GM23248 (cell line): ENCODE data around the gene TMEM151A. TPM values are rescaled to one million over a fixed set of nuclear protein-coding genes. Genes with fewer than 3 reads are reported as not detected.
"Not testable (repeated sequence)": the region's sequence is repeated elsewhere in the genome, so short reads cannot be mapped to it uniquely, and the experiment has no call there.

Experiments
- DNase-seq: peaks from one replicate; pipeline ENCODE4 v3.0.0-alpha.2; 2015
- H2AFZ ChIP-seq: fragments of 200-600 bp; sonication (generic); 2 replicates; pipeline ENCODE4 v1.6.1; 2016; ENCODE audit warnings: antibody characterized with exemption
- H3F3A ChIP-seq: fragments of 200-600 bp; sonication (generic); 2 replicates; pipeline ENCODE4 v1.6.1; 2016; ENCODE audit warnings: mild to moderate bottlenecking, antibody characterized with exemption, mixed run types; ENCODE audit not compliant: insufficient read depth
- H3K27ac ChIP-seq: fragments of 200-600 bp; sonication (generic); 2 replicates; pipeline ENCODE4 v1.5.1; 2016; ENCODE audit warnings: mild to moderate bottlenecking
- H3K27me3 ChIP-seq: fragments of 200-600 bp; sonication (generic); replicated peaks from 2 replicates; pipeline ENCODE4 v1.6.1; 2016; ENCODE audit warnings: mild to moderate bottlenecking; ENCODE audit not compliant: insufficient read depth
- H3K36me3 ChIP-seq: fragments of 200-600 bp; sonication (generic); 2 replicates; pipeline ENCODE4 v1.6.1; 2016; ENCODE audit warnings: low read depth, mild to moderate bottlenecking
- H3K4me1 ChIP-seq: fragments of 200-600 bp; sonication (generic); 2 replicates; pipeline ENCODE4 v1.6.1; 2016; ENCODE audit warnings: mild to moderate bottlenecking; ENCODE audit not compliant: insufficient read depth
- H3K4me2 ChIP-seq: fragments of 200-600 bp; sonication (generic); one replicate; pipeline ENCODE4 v1.6.1; 2016; ENCODE audit warnings: mild to moderate bottlenecking; ENCODE audit not compliant: unreplicated experiment
- H3K4me3 ChIP-seq: fragments of 200-600 bp; sonication (generic); 2 replicates; pipeline ENCODE4 v1.5.1; 2016; ENCODE audit warnings: mild to moderate bottlenecking
- H3K79me2 ChIP-seq: fragments of 200-600 bp; sonication (generic); 2 replicates; pipeline ENCODE4 v1.6.1; 2016; ENCODE audit warnings: mild to moderate bottlenecking; ENCODE audit not compliant: insufficient read depth
- H3K9ac ChIP-seq: fragments of 200-600 bp; sonication (generic); 2 replicates; pipeline ENCODE4 v1.6.1; 2016; ENCODE audit warnings: mild to moderate bottlenecking
- H3K9me2 ChIP-seq: fragments of 200-600 bp; sonication (generic); 2 replicates; pipeline ENCODE4 v1.6.1; 2016; ENCODE audit warnings: mixed run types, mild to moderate bottlenecking, moderate library complexity; ENCODE audit not compliant: insufficient read depth
- H3K9me3 ChIP-seq: fragments of 200-600 bp; sonication (generic); one replicate; pipeline ENCODE4 v1.6.1; 2017; ENCODE audit warnings: low read depth
- H4K20me1 ChIP-seq: fragments of 200-600 bp; sonication (generic); 2 replicates; pipeline ENCODE4 v1.6.0; 2016; ENCODE audit not compliant: insufficient read depth
- EZH2 ChIP-seq: fragments of 200-600 bp; sonication (generic); IDR thresholded peaks from 2 replicates; pipeline ENCODE4 v1.6.1; 2018; ENCODE audit warnings: antibody characterized with exemption, mild to moderate bottlenecking; ENCODE audit not compliant: insufficient read depth, poor library complexity, severe bottlenecking
- EZH2phosphoT487 ChIP-seq: fragments of 200-600 bp; sonication (generic); IDR thresholded peaks from 2 replicates; pipeline ENCODE4 v1.6.1; 2018; ENCODE audit warnings: antibody characterized with exemption, moderate library complexity, mild to moderate bottlenecking, low read depth; ENCODE audit not compliant: insufficient read depth
- WGBS, 2 experiments: methylation state at CpG; one replicate each; pipeline ENCODE4 v1.1.6; 2015 to 2017; ENCODE audit warnings: low lambda C conversion rate in 2 of 2, low coverage in 1 of 2; ENCODE audit errors: missing lambda C conversion rate in 2 of 2; 5-methylcytosine and 5-hydroxymethylcytosine counted together
- in situ Hi-C: fragments of 300-500 bp; cut with MboI; formaldehyde crosslinking; loops from 2 replicates; pipeline ENCODE4 v1.15.0; 2020
- polyA plus RNA-seq: library from polyadenylated mRNA; unstranded; fragments of >200 nt; fragmentation: Nextera tagmentation; extraction: Ambion mirVana; gene quantifications from 2 replicates; pipeline ENCODE4 v1.2.1, GENCODE V29; 2016
- total RNA-seq: library from RNA; depleted of rRNA; stranded (reverse); fragments of >200 nt; shearing (Covaris generic); gene quantifications from 2 replicates; pipeline ENCODE4 v1.2.3, GENCODE V29; 2014

Gene TMEM151A
- total and polyA plus RNA-seq, 2 experiments from 2014 or later, result 0.19 to 0.54 TPM

GRCh38 chr11:66275984-66276612 is 15.6 kb upstream of the TMEM151A start:
- in situ Hi-C loops, result no loop called here
- no peak overlapping the region for H3K4me3 ChIP-seq
- no peaks in the 10 kb centered on the region for H3K9me2 ChIP-seq
- H3K9ac ChIP-seq, result no peak overlapping the region
- H3K4me2 ChIP-seq, result no peak overlapping the region
- DNase-seq, result no peak
- no peaks in the 10 kb centered on the region for H3K4me1 ChIP-seq
- H2AFZ ChIP-seq, result no peak overlapping the region
- H4K20me1 ChIP-seq, result no peaks in the 10 kb centered on the region
- TF ChIP-seq EZH2 (no peak), EZH2phosphoT487 (no peak)
- H3F3A ChIP-seq, result peaks cover 4% of the 10 kb centered on the region
- 94 to 95% methylated on average over 14 of the region's 14 CpGs for WGBS, 2 experiments
- H3K79me2 ChIP-seq, result peaks cover 19% of the 10 kb centered on the region
- no peaks in the 10 kb centered on the region for H3K9me3 ChIP-seq
- H3K27me3 ChIP-seq, result no peaks in the 10 kb centered on the region
- H3K27ac ChIP-seq, result no peak overlapping the region
- peaks cover 10% of the 10 kb centered on the region; the same call in 1 of the 2 replicates for H3K36me3 ChIP-seq

GRCh38 chr11:66276619-66277018 is 15.1 kb upstream of the TMEM151A start:
- DNase-seq, H3K36me3 ChIP-seq, H3K9me3 ChIP-seq, in situ Hi-C loops, H3K4me3 ChIP-seq, H3K27me3 ChIP-seq, H4K20me1 ChIP-seq, H3K9ac ChIP-seq, H3K27ac ChIP-seq, H3F3A ChIP-seq, H3K9me2 ChIP-seq, H2AFZ ChIP-seq, H3K4me2 ChIP-seq, H3K4me1 ChIP-seq: not testable (repeated sequence)
- WGBS, 2 experiments, result 65 to 68% methylated on average over 10 to 13 of the region's 13 CpGs
- H3K79me2 ChIP-seq, result peaks cover 14% of the 10 kb centered on the region

- H3K4me1 ChIP-seq, H3K79me2 ChIP-seq, H3K27me3 ChIP-seq, in situ Hi-C loops, H3K36me3 ChIP-seq, H3K4me2 ChIP-seq, H3K9me3 ChIP-seq, H3K9ac ChIP-seq, H3K9me2 ChIP-seq, H3K4me3 ChIP-seq, DNase-seq, H2AFZ ChIP-seq, H3K27ac ChIP-seq, H4K20me1 ChIP-seq: not testable (repeated sequence)
- peaks cover 14% of the 10 kb centered on the region for H3F3A ChIP-seq
- WGBS, 2 experiments, result 66 to 72% methylated on average over 4 of the region's 4 CpGs
Observed at GRCh38 chr11:66277064-66277463, 14.6 kb upstream of the TMEM151A start.

- no peak for TF ChIP-seq EZH2phosphoT487
- no peak for TF ChIP-seq EZH2
- Histone ChIP-seq H3K79me2 (0 out of 2 replicates have a peak, but pooled peaks cover 3% of the 10 kb centered on the region), H3K4me2 (peak within 1 kb of the TSS; percentile 61), H3K4me3 (peak within 1 kb of the TSS; percentile 55; the same call in 1 of the 2 replicates), H3K9me2 (no peaks in the 10 kb centered on the region), H3K27ac (no peak within 1 kb of the TSS), H3K4me1 (no peaks in the 10 kb centered on the region), H3K9me3 (no peaks in the 10 kb centered on the region), H3K36me3 (peaks cover 10% of the 10 kb centered on the region; the same call in 1 of the 2 replicates), H3K9ac (no peak within 1 kb of the TSS), H3K27me3 (no peaks in the 10 kb centered on the region), H2AFZ (no peak within 1 kb of the TSS), H4K20me1 (no peaks in the 10 kb centered on the region), H3F3A (peaks cover 15% of the 10 kb centered on the region)
- in situ Hi-C loops, result no loop called here
- peak; percentile 62 for DNase-seq
- WGBS, 2 experiments, result 15 to 22% methylated on average over 30 to 31 of the region's 84 CpGs
Observed at GRCh38 chr11:66277471-66278362, 14.0 kb upstream of the TMEM151A start, which contains the start of gene CNIH2. CNIH2 (plus strand) TSS chr11:66278175; CDS start chr11:66278457, 282 bp downstream.
